ENCODE results near the gene TMSB10.

Gene TMSB10

GRCh38 chr2:84918430-84918829, 13.0 kb downstream of the TMSB10 start:
- ChIA-PET CTCF (no interaction called here), POLR2A (interaction anchor here (4.0 kb wide), 1 partner anchor 12 kb away, joined by 20 read pairs; the partner anchor contains the start of gene TMSB10)
- TF ChIP-seq L3MBTL2 (conservative IDR thresholded peaks at IDR 0.05) (no peak), NFRKB (IDR thresholded peaks at IDR 0.05) (no peak), ELF4 (IDR thresholded peaks at IDR 0.05) (no peak), TARDBP (IDR thresholded peaks at IDR 0.05) (no peak), SUZ12 (IDR thresholded peaks at IDR 0.05) (no peak), PKNOX1 (IDR thresholded peaks at IDR 0.05) (no peak), ARNT (IDR thresholded peaks at IDR 0.05) (no peak), SP1 (IDR thresholded peaks at IDR 0.05) (no peak), CTBP1 (IDR thresholded peaks at IDR 0.05; ENCODE audit: borderline replicate concordance) (no peak)

DNA sequence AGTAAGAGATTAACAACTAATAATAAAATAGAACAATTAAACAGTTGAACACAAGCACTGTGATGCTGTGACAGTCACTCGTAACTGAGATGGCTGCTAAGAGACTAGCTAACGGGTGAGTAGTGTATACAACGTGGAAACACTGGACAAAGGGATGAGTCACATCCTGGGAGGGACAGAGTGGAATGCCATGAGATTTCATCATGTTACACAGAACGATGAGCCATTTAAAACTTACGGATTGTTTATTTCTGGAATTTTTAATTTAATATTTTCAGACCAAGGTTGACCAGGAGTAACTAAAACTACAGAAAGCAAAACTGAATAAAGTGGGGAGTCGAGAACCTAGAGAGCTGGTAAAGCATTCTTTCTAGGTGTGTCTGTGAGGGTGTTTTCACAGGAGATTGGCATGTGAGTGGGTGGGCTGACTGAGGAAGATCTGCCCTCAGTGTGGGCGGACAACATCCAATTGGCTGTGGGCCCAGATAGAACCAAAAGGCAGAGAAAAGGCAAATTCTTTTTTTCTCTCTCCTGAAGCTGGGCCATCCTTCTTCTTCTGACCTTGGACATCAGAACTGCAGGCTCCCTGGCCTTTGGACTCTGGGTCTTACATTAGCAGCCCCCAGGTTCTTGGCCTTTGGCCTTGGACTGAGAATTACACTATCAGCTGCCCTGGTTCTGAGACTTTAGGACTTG, 14.6 kb downstream of the TMSB10 start:
- CTCF ChIA-PET, result interaction anchor here (1.0 kb wide), 1 partner anchor 38 kb away, joined by 5 read pairs; no protein-coding TSS in a partner anchor
- POLR2A ChIA-PET, result interaction anchor here (0.9 to 4.0 kb wide), 2 partner anchors 14 to 18 kb away, joined by 3 to 20 read pairs; partner anchors contain the start of gene TMSB10
- DNase-seq (ENCODE audit: extremely low spot score), result no peak
- no peak for TF ChIP-seq ZNF384 (IDR thresholded peaks at IDR 0.05)
- no peak for TF ChIP-seq LEF1 (IDR thresholded peaks at IDR 0.05; ENCODE audit: borderline replicate concordance)
- no peak for TF ChIP-seq CTBP1 (IDR thresholded peaks at IDR 0.05; ENCODE audit: borderline replicate concordance)
- no peak for TF ChIP-seq FOXM1 (IDR thresholded peaks at IDR 0.05; ENCODE audit: borderline replicate concordance)
- TF ChIP-seq SP1 (IDR thresholded peaks at IDR 0.05), result no peak
- no peak for TF ChIP-seq TARDBP (IDR thresholded peaks at IDR 0.05)
- no peak for TF ChIP-seq FOXA1 (IDR thresholded peaks at IDR 0.05)
- no peak for TF ChIP-seq HDGF (IDR thresholded peaks at IDR 0.05; ENCODE audit: borderline replicate concordance)
- no peak for TF ChIP-seq ELF4 (IDR thresholded peaks at IDR 0.05)
- no peak for TF ChIP-seq FOXK2 (IDR thresholded peaks at IDR 0.05)
- TF ChIP-seq PKNOX1 (IDR thresholded peaks at IDR 0.05), result no peak
- TF ChIP-seq NFRKB (IDR thresholded peaks at IDR 0.05), result no peak
- TF ChIP-seq BHLHE40 (IDR thresholded peaks at IDR 0.05; ENCODE audit: borderline replicate concordance), result no peak
- no peak for TF ChIP-seq ARNT (IDR thresholded peaks at IDR 0.05)
- TF ChIP-seq L3MBTL2 (conservative IDR thresholded peaks at IDR 0.05), result no peak
- no peak for TF ChIP-seq SUZ12 (IDR thresholded peaks at IDR 0.05)

More at GRCh38 chr2:84918430-84918829, 13.0 kb downstream of the TMSB10 start:
- no peak for DNase-seq (ENCODE audit: extremely low spot score)

GRCh38 chr2:84923009-84923408, 17.6 kb downstream of the TMSB10 start:
- DNase-seq (ENCODE audit: extremely low spot score), result no peak
- CTCF ChIA-PET, result no interaction called here
- POLR2A ChIA-PET, result no interaction called here
- TF ChIP-seq PKNOX1 (IDR thresholded peaks at IDR 0.05) (no peak), ELF4 (IDR thresholded peaks at IDR 0.05) (no peak), BHLHE40 (IDR thresholded peaks at IDR 0.05; ENCODE audit: borderline replicate concordance) (no peak), SUZ12 (IDR thresholded peaks at IDR 0.05) (no peak), ARNT (IDR thresholded peaks at IDR 0.05) (no peak), SP1 (IDR thresholded peaks at IDR 0.05) (no peak), LEF1 (IDR thresholded peaks at IDR 0.05; ENCODE audit: borderline replicate concordance) (no peak), L3MBTL2 (conservative IDR thresholded peaks at IDR 0.05) (no peak), FOXM1 (IDR thresholded peaks at IDR 0.05; ENCODE audit: borderline replicate concordance) (no peak), FOXA1 (IDR thresholded peaks at IDR 0.05) (no peak)

- POLR2A ChIA-PET, result interaction anchor here (1.8 to 2.8 kb wide), 2 partner anchors 18 to 48 kb away, joined by 7 to 34 read pairs; partner anchors contain the start of gene TMSB10
- TF ChIP-seq SP1 (IDR thresholded peaks at IDR 0.05) (no peak), CTBP1 (IDR thresholded peaks at IDR 0.05; ENCODE audit: borderline replicate concordance) (no peak), L3MBTL2 (conservative IDR thresholded peaks at IDR 0.05) (no peak), LEF1 (IDR thresholded peaks at IDR 0.05; ENCODE audit: borderline replicate concordance) (no peak), NFRKB (IDR thresholded peaks at IDR 0.05) (no peak), HDGF (IDR thresholded peaks at IDR 0.05; ENCODE audit: borderline replicate concordance) (no peak), SUZ12 (IDR thresholded peaks at IDR 0.05) (no peak), ARNT (IDR thresholded peaks at IDR 0.05) (no peak), ZNF384 (IDR thresholded peaks at IDR 0.05) (no peak), TARDBP (IDR thresholded peaks at IDR 0.05) (no peak), FOXM1 (IDR thresholded peaks at IDR 0.05; ENCODE audit: borderline replicate concordance) (no peak), ELF4 (IDR thresholded peaks at IDR 0.05) (no peak), BHLHE40 (IDR thresholded peaks at IDR 0.05; ENCODE audit: borderline replicate concordance) (no peak), FOXA1 (IDR thresholded peaks at IDR 0.05) (no peak), FOXK2 (IDR thresholded peaks at IDR 0.05) (no peak), PKNOX1 (IDR thresholded peaks at IDR 0.05) (no peak)
- no peak for DNase-seq (ENCODE audit: extremely low spot score)
- CTCF ChIA-PET, result interaction anchor here (1.1 to 2.4 kb wide), 8 partner anchors 16 to 445 kb away, joined by 3 to 20 read pairs (median 8); partner anchors contain the start of gene TMSB10
These were observed 19.0 kb downstream of the TMSB10 start for GRCh38 chr2:84924173-84925106.

All from HEK293T (cell line).